GM18951 (cell line): ENCODE data around the gene ANKRD40.

ENCODE experiments used
- POLR2A ChIP-seq: IDR thresholded peaks from 4 replicates; pipeline ENCODE4 v1.6.1; 2011; ENCODE audit warnings: mild to moderate bottlenecking; ENCODE audit not compliant: insufficient read length, insufficient read depth; ENCODE audit errors: extremely low read depth
- in situ Hi-C: fragments of 300-500 bp; cut with MboI; formaldehyde crosslinking; loops from one replicate; pipeline ENCODE4 v1.12.0; 2022; ENCODE audit warnings: low sequenced_read_pairs, mixed read lengths, inconsistent platforms; ENCODE audit not compliant: unreplicated experiment

The ANKRD40 gene

DNA sequence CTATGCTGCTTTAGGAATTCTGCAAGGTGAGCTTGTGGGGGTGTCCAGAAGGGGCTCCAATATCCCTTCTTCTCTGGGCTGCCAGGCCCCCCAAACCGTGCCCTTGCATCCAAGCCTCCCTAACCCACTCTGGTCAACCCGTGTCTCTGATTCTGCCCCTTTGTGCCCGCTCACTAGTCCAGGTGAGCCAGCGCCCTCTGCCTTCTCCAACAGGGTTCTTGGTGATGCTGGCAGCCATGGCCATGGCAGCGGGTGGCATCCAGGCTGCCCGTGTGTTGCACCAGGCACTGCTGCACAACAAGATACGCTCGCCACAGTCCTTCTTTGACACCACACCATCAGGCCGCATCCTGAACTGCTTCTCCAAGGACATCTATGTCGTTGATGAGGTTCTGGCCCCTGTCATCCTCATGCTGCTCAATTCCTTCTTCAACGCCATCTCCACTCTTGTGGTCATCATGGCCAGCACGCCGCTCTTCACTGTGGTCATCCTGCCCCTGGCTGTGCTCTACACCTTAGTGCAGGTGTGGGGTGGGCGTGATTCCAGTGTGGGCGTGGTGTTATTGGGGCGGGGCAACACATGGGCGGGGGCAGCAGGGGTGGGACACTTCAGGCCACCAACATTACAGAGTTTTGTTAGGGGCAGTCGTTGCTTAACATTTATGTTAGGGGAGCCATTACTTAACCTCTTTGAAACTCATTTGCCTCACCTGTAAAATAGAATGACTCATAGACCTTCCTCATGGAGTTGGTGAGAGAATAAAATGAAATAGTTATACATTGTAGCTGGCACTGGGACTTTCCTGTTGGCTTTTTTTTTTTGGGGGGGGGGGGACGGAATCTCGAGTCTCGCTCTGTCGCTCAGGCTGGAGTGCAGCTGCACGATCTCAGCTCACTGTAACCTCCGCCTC is 31.4 kb downstream of the ANKRD40 start:
- TF ChIP-seq POLR2A = no peak
- in situ Hi-C loops = no loop called here

DNA sequence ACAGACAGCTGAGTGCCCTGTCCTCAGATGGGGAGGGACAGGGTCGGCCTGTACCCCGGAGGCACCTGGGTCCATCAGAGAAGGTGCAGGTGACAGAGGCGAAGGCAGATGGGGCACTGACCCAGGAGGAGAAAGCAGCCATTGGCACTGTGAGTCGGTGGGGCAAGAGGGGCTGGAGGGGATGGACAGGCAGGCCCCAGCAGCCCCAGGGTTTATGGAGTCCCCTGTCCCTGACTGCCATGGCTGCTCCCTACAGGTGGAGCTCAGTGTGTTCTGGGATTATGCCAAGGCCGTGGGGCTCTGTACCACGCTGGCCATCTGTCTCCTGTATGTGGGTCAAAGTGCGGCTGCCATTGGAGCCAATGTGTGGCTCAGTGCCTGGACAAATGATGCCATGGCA is 32.1 kb downstream of the ANKRD40 start:
- no peak for TF ChIP-seq POLR2A

DNA sequence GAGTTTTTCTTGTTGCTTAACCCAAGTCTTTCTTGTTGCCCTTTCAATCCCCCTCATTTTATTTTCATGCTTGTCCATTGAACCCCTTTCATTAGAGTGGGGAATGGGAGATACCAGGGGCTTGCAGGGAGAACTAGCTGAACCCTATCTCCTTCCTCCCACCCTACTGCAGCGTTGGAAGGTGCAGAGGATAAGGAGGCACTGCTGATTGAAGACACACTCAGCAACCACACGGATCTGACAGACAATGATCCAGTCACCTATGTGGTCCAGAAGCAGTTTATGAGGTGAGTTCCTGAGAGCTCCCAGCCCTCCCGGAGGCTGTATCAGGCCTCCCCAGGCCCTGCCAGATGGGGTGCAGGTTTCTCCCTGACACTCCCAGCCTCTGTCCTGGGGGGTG is 32.5 kb downstream of the ANKRD40 start:
- no peak for TF ChIP-seq POLR2A
- in situ Hi-C loops = no loop called here

More for the DNA sequence above, 32.1 kb downstream of the ANKRD40 start:
- in situ Hi-C loops = no loop called here

DNA sequence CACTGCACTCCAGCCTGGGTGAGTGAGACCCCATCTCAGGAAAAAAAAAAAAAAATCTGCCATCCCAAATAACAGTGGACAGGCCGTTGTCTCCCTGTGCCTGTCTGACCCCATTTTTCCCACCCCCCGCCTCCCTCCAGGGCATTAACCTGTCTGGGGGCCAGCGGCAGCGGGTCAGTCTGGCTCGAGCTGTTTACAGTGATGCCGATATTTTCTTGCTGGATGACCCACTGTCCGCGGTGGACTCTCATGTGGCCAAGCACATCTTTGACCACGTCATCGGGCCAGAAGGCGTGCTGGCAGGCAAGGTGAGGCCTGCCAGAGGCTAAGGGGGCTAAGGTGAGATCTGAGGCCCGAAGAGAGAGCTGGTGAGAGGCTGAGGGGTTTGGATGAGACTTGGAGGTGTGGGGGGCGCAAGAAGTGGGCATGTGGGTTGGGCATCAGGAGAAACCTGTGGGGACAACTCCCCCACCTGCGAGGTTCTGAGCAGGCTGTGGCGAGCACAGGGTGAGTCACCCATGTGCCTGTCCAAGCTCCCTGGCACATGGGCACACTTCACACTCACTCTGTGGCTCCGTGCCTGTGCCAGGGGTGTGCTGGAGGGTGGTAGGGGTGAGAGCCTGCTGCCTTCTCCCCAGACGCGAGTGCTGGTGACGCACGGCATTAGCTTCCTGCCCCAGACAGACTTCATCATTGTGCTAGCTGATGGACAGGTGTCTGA is 34.7 kb downstream of the ANKRD40 start:
- no peak for TF ChIP-seq POLR2A
- in situ Hi-C loops = no loop called here

DNA sequence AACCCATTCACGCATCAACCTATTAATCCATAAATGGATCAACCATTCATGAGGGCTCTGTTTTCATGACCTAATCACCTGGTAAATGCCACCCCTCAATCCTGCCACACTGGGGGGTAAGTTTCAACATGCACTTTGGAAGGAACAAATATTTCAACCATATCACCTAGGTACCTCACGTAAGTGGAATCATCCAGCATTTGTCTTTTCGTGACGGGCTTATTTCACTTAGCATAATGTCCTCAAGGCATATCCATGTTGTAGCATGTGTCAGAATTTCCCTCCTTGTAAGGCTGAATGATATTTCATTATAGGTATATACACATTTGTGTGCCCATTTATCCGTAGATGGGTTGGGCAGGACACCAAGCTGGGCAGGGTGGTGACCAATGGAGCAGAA is 35.6 kb downstream of the ANKRD40 start:
- in situ Hi-C loops = no loop called here
- no peak for TF ChIP-seq POLR2A

DNA sequence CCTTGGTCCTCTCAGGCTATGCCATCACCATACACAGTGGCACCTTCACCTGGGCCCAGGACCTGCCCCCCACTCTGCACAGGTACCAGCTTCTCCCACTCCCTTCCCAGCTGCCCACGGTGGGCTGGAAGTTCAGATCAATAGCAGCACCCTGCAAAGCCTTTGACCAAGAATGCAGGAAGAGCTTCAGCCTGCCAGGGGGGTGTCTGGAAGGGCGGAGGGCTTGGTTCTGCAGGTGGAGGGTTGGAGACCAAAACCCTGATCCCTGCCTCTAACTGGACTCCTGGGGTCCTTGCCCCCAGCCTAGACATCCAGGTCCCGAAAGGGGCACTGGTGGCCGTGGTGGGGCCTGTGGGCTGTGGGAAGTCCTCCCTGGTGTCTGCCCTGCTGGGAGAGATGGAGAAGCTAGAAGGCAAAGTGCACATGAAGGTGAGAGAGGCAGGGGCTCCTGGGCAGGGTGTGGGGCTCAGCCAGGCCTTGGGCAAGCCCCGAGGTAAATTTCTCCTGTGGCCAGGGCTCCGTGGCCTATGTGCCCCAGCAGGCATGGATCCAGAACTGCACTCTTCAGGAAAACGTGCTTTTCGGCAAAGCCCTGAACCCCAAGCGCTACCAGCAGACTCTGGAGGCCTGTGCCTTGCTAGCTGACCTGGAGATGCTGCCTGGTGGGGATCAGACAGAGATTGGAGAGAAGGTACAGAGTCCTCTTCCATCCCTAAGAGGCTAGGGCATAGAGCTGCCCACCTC is 38.7 kb downstream of the ANKRD40 start:
- in situ Hi-C loops = no loop called here
- TF ChIP-seq POLR2A = no peak

DNA sequence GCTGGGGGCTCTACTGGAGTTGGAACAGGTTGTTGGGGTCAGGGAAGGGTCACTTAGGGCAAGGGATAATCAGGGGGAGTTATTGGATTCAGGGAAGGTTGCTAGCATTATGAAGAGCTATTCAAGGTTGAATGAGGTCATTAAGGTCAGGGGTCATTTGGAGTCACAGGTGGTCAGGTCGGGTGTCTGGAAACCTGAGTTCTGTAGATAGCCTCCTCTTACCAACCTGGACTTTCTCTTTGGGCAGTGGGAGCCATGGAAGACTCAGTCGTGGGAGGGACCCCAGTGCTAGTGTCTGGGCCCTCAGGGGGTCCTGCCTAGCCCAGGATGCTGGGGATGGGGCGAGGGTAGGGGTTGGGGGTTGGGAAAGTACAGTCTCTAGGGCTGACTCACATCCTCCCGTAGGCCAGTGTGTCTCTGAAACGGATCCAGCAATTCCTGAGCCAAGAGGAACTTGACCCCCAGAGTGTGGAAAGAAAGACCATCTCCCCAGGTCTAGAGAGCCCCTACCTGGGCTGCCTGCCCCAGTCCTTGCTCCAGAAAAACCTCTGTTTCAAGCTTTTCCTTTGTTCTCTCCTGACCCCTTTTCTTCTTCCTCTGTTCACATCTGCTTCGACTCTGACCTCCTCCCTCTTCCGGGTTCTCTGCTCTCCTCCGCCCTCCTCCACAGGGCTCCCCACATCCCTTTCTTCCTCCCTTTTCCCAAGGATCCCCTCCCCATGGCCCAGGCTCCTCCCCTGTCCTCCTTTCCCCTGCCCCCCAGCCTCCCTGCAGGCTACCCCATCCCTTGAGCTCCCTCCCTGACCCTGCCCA is 39.5 kb downstream of the ANKRD40 start:
- no peak for TF ChIP-seq POLR2A
- in situ Hi-C loops = no loop called here

DNA sequence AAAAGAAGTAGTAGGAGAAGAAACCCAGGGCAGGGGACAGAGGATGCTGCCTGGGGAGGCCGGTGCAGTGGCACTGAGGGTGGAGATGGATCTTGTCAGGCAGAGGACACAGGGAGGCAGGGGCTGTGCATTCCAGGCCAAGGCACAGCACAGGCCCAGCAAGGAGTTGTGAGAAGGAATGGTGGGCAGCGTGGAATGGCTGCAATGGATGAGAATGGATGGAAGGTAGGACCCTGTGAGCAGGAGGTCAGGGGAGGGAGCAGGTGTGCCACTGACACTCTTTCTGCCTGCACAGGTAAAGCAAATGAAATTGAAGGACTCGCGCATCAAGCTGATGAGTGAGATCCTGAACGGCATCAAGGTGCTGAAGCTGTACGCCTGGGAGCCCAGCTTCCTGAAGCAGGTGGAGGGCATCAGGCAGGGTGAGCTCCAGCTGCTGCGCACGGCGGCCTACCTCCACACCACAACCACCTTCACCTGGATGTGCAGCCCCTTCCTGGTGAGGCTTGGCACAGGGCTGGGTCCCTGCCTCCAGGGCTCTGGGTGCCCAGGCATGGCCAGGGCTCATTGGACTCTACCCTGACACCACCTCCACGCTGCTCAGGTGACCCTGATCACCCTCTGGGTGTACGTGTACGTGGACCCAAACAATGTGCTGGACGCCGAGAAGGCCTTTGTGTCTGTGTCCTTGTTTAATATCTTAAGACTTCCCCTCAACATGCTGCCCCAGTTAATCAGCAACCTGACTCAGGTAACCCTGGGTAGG is 40.3 kb downstream of the ANKRD40 start:
- in situ Hi-C loops = no loop called here

DNA sequence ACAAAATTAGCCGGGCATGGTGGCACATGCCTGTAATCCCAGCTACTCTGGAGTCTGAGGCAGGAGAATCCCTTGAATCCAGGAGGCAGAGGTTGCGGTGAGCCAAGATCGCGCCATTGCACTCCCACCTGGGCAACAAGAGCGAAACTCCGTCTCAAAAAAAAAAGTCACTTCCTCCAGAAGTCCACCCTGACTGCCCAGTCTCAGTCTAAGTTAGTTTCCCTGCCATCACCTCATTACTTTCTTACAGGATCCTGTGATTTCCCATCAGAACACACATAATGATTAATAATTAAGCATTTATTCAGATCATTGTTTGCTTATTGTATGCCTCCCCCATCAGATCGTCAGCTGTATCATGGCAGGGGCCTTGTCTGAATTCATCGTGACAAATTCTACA is 41.4 kb downstream of the ANKRD40 start:
- no peak for TF ChIP-seq POLR2A
- in situ Hi-C loops = no loop called here

More for the DNA sequence above, 40.3 kb downstream of the ANKRD40 start:
- TF ChIP-seq POLR2A = no peak

DNA sequence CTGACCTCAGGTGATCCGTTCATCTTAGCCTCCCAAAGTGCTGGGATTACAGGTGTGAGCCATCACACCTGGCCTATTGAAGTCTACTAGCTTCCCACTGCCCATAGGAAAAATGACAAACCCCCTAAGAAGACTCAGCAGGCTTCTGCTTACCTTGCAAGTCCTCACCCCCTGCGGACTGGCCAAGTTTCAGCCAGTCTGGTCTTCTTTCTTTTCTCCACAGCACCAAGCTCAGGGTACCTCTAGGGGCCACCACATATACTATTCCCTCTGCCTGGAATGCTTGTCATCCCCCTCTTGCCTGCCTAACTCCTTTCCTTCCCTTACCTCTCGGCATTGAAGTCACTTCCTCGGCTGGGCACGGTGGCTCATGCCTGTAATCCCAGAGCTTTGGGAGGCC is 41.9 kb downstream of the ANKRD40 start:
- no peak for TF ChIP-seq POLR2A
- in situ Hi-C loops = no loop called here

DNA sequence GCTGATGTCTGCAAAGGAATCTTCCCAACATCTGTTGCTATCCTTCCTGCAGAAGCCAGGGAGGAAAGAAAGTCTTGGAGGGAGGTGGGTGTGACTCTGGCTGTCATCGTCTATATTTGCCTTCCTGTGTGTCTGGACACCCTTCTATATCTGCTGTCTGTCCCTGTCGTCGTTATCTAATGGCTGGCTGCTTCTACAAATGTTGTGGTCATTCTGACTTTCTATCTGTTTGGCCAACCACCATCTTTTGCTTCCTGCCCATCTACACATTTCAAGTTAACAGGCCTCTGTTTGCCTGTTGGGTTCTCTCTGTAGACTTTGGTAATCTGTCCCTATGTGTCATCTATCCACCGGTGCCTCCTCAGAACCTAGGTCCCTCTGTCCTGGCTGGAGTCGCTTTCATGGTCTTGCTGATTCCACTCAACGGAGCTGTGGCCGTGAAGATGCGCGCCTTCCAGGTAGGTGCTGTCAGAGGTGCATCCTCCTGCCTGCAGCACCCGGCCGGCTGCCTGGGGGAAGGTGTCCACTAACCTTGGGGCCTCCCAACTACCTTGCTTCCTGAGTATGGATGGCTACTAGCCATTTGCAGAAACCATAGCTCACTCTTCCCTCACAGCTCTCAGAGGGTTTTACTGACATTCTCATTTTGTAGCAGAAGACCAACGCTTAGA is 42.8 kb downstream of the ANKRD40 start:
- TF ChIP-seq POLR2A = no peak
- in situ Hi-C loops = no loop called here
